VCaP (cell line): ENCODE results near the gene CELF1.
A peak's percentile ranks its signal among the peaks of the same experiment; 100 is the strongest.

ENCODE experiments used
- H3K27ac ChIP-seq: fragments of 450-650 bp; 2 replicates; pipeline ENCODE4 v1.5.1; 2017
- TF ChIP-seq, protein P1 (sequence below): fragments of 450-650 bp; conservative IDR thresholded peaks from 2 replicates; pipeline ENCODE4 v1.5.1; 2017; ENCODE audit warnings: mild to moderate bottlenecking, moderate library complexity

CELF1 gene

DNA sequence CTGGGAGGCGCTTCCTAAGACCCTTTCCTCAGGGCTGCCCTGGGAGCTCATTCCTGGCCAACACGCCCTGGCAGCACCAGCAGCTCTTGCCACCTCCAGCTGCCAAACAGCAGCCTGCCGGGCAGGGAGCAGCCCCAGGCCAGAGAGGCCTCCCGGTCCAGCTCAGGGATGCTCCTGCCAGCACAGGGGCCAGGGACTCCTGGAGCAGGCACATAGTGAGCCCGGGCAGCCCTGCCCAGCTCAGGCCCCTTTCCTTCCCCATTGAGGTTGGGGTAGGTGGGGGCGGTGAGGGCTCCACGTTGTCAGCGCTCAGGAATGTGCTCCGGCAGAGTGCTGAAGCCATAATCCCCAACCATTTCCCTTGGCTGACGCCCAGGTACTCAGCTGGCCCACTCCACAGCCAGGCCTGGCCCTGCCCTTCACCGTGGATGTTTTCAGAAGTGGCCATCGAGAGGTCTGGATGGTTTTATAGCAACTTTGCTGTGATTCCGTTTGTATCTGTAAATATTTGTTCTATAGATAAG, 136.9 kb downstream of the CELF1 start:
- H3K27ac ChIP-seq: peak overlapping the region; percentile 48
- TF ChIP-seq, protein P1, sequence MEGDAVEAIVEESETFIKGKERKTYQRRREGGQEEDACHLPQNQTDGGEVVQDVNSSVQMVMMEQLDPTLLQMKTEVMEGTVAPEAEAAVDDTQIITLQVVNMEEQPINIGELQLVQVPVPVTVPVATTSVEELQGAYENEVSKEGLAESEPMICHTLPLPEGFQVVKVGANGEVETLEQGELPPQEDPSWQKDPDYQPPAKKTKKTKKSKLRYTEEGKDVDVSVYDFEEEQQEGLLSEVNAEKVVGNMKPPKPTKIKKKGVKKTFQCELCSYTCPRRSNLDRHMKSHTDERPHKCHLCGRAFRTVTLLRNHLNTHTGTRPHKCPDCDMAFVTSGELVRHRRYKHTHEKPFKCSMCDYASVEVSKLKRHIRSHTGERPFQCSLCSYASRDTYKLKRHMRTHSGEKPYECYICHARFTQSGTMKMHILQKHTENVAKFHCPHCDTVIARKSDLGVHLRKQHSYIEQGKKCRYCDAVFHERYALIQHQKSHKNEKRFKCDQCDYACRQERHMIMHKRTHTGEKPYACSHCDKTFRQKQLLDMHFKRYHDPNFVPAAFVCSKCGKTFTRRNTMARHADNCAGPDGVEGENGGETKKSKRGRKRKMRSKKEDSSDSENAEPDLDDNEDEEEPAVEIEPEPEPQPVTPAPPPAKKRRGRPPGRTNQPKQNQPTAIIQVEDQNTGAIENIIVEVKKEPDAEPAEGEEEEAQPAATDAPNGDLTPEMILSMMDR: no peak
